Hematopoietic multipotent progenitor cell treated with erythropoietin and hydrocortisone succinate and interleukin-3 and kit ligand, for 6 days (in vitro differentiated cells): ENCODE measurements around the gene SGSM2.
A peak's percentile ranks its signal among the peaks of the same experiment; 100 is the strongest.

ENCODE experiments used
- DNase-seq: peaks from one replicate; pipeline ENCODE4 v3.0.0-alpha.2; 2015

SGSM2 gene

GRCh38 chr17:2369039-2369438 is 31.7 kb downstream of the SGSM2 start:
- no peak for DNase-seq

GRCh38 chr17:2369551-2370210 is 32.4 kb downstream of the SGSM2 start:
- no peak for DNase-seq

GRCh38 chr17:2370211-2370589 is 32.9 kb downstream of the SGSM2 start:
- no peak for DNase-seq

- DNase-seq, result no peak
Measured at GRCh38 chr17:2371183-2372130, 34.2 kb downstream of the SGSM2 start.

- no peak for DNase-seq
Measured at GRCh38 chr17:2372180-2372579, 34.9 kb downstream of the SGSM2 start.

GRCh38 chr17:2372681-2373080 is 35.4 kb downstream of the SGSM2 start:
- DNase-seq, result no peak

GRCh38 chr17:2373179-2373578 is 35.9 kb downstream of the SGSM2 start:
- DNase-seq, result no peak

- no peak for DNase-seq
Measured at GRCh38 chr17:2374549-2375285, 37.4 kb downstream of the SGSM2 start.

GRCh38 chr17:2375406-2375805 is 38.1 kb downstream of the SGSM2 start:
- DNase-seq, result no peak

- no peak for DNase-seq
Measured at GRCh38 chr17:2376107-2376506, 38.8 kb downstream of the SGSM2 start.

GRCh38 chr17:2377659-2378058 is 40.4 kb downstream of the SGSM2 start:
- no peak for DNase-seq

GRCh38 chr17:2378905-2379304 is 41.6 kb downstream of the SGSM2 start:
- DNase-seq, result no peak

- no peak for DNase-seq
Measured at GRCh38 chr17:2379489-2380225, 42.4 kb downstream of the SGSM2 start.

- peak; percentile 50 for DNase-seq
Measured at GRCh38 chr17:2380226-2380922, 43.1 kb downstream of the SGSM2 start.

- DNase-seq, result peak; percentile 69
Measured at GRCh38 chr17:2380950-2381649, 43.8 kb downstream of the SGSM2 start.

GRCh38 chr17:2383628-2384167 is 46.4 kb downstream of the SGSM2 start:
- peak; percentile 31 for DNase-seq

- DNase-seq, result no peak
Measured at GRCh38 chr17:2384439-2385127, 47.3 kb downstream of the SGSM2 start.

- no peak for DNase-seq
Measured at GRCh38 chr17:2385240-2386210, 48.2 kb downstream of the SGSM2 start.

- DNase-seq, result no peak
Measured at GRCh38 chr17:2386400-2387085, 49.2 kb downstream of the SGSM2 start.
